HL-60 (cell line): ENCODE data around the gene PLCH2.

ENCODE experiments used
- DNase-seq, 2 experiments: peaks; one replicate each; pipeline ENCODE4 v3.0.0-alpha.2; 2010 to 2020; ENCODE audit warnings: low read depth in 1 of 2, low spot score in 1 of 2
- H3K27ac ChIP-seq: fragments of 250-450 bp; sonication (Bioruptor Pico); replicated peaks from 2 replicates; pipeline ENCODE4 v1.5.1; 2020; ENCODE audit warnings: mild to moderate bottlenecking, moderate library complexity
- H3K27me3 ChIP-seq: fragments of 250-450 bp; sonication (Bioruptor Pico); 2 replicates; pipeline ENCODE4 v1.5.1; 2021; ENCODE audit warnings: mild to moderate bottlenecking, moderate library complexity; ENCODE audit not compliant: insufficient read depth, poor library complexity, severe bottlenecking
- H3K4me3 ChIP-seq: replicated peaks from 2 replicates; pipeline ENCODE4 v1.5.1; 2011; ENCODE audit warnings: mild to moderate bottlenecking, control low read depth, low read length; ENCODE audit not compliant: insufficient read depth
- GABPA ChIP-seq: IDR thresholded peaks from 2 replicates; pipeline ENCODE4 v1.6.1; 2012; ENCODE audit warnings: low read depth
- POLR2AphosphoS5 ChIP-seq: IDR thresholded peaks from 2 replicates; pipeline ENCODE4 v1.6.1; 2012; ENCODE audit warnings: low read depth
- SPI1 ChIP-seq: IDR thresholded peaks from 2 replicates; pipeline ENCODE4 v1.6.1; 2012; ENCODE audit warnings: low read depth, mild to moderate bottlenecking, borderline replicate concordance
- TF ChIP-seq, protein P1 (sequence below): IDR thresholded peaks from 2 replicates; pipeline ENCODE4 v1.6.1; 2012; ENCODE audit warnings: low read depth; ENCODE audit not compliant: insufficient replicate concordance
- TF ChIP-seq, protein P2 (sequence below): IDR thresholded peaks from one replicate; pipeline ENCODE4 v1.5.1; 2011; ENCODE audit warnings: low read length, control low read depth, inconsistent platforms; ENCODE audit not compliant: insufficient read depth

PLCH2 gene

DNA sequence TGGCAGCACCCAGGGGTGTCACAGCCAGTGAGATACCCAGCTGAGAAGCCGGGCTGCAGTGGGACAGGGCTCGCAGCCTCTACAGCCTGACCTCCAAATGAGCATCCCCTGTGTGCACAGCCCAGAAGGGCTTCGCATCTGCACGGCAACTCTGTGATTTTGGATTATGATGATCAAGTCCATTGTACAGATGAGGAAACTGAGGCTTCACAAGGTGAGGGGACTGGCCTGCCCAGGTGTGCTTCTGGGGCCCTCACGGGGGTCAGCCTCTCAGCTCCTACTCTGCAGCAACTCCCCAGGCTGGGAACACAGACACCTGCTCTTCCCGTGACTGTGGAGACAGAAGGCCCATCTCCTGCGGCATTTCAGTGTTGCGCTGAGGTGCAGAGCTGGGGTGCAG lies 62.8 kb downstream of the PLCH2 start:
- TF ChIP-seq, protein P1, sequence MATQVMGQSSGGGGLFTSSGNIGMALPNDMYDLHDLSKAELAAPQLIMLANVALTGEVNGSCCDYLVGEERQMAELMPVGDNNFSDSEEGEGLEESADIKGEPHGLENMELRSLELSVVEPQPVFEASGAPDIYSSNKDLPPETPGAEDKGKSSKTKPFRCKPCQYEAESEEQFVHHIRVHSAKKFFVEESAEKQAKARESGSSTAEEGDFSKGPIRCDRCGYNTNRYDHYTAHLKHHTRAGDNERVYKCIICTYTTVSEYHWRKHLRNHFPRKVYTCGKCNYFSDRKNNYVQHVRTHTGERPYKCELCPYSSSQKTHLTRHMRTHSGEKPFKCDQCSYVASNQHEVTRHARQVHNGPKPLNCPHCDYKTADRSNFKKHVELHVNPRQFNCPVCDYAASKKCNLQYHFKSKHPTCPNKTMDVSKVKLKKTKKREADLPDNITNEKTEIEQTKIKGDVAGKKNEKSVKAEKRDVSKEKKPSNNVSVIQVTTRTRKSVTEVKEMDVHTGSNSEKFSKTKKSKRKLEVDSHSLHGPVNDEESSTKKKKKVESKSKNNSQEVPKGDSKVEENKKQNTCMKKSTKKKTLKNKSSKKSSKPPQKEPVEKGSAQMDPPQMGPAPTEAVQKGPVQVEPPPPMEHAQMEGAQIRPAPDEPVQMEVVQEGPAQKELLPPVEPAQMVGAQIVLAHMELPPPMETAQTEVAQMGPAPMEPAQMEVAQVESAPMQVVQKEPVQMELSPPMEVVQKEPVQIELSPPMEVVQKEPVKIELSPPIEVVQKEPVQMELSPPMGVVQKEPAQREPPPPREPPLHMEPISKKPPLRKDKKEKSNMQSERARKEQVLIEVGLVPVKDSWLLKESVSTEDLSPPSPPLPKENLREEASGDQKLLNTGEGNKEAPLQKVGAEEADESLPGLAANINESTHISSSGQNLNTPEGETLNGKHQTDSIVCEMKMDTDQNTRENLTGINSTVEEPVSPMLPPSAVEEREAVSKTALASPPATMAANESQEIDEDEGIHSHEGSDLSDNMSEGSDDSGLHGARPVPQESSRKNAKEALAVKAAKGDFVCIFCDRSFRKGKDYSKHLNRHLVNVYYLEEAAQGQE, result no peak
- TF ChIP-seq, protein P2, sequence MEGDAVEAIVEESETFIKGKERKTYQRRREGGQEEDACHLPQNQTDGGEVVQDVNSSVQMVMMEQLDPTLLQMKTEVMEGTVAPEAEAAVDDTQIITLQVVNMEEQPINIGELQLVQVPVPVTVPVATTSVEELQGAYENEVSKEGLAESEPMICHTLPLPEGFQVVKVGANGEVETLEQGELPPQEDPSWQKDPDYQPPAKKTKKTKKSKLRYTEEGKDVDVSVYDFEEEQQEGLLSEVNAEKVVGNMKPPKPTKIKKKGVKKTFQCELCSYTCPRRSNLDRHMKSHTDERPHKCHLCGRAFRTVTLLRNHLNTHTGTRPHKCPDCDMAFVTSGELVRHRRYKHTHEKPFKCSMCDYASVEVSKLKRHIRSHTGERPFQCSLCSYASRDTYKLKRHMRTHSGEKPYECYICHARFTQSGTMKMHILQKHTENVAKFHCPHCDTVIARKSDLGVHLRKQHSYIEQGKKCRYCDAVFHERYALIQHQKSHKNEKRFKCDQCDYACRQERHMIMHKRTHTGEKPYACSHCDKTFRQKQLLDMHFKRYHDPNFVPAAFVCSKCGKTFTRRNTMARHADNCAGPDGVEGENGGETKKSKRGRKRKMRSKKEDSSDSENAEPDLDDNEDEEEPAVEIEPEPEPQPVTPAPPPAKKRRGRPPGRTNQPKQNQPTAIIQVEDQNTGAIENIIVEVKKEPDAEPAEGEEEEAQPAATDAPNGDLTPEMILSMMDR, result no peak
- TF ChIP-seq GABPA (no peak), SPI1 (no peak), POLR2AphosphoS5 (no peak)
- Histone ChIP-seq H3K27ac (no peak overlapping the region), H3K4me3 (no peak overlapping the region), H3K27me3 (peaks cover 22% of the 10 kb centered on the region)
- DNase-seq, result no peak

GRCh38 chr1:2539312-2539907 lies 63.3 kb downstream of the PLCH2 start:
- no peak overlapping the region for H3K4me3 ChIP-seq
- peaks cover 19% of the 10 kb centered on the region for H3K27me3 ChIP-seq
- peak in 1 of 2 experiments; percentile 52 for DNase-seq
- TF ChIP-seq, protein P2, result no peak
- no peak for TF ChIP-seq GABPA
- TF ChIP-seq POLR2AphosphoS5, result no peak
- TF ChIP-seq SPI1, result no peak
- TF ChIP-seq, protein P1, result no peak
- H3K27ac ChIP-seq, result no peak overlapping the region

DNA sequence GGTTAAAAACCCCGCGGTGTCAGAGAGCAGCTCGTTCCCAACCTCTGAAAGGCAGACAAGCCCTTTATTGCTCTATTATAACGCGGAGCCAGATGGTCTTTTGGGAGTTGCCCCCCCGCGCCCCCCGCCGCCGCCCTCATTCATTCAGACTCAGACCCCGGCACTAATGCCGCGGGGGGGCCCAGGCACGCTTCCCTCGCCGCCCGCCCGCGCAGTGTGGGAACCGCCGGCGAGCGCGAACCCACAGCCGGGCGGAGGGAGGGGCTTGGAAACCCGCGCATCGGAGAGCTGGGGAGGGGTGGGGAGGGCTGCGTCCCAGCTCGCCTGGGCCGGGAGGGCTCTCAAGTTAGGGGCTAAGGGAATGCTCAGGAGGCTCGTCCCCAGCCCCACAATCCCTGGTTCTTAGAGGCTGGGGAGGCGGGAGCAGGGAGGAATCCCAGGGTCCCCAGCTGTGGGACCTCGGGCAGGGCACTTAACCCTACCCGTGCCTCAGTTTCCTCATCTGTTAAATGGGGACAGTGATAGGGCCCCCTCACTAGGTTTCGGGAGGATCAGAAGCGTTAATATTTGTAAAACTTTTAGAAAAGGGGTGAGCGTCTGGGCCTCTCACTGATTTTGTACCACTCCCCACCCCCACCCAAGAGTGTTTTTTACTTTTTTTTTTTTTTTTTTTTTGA lies 64.9 kb downstream of the PLCH2 start:
- H3K4me3 ChIP-seq, result no peak overlapping the region
- H3K27ac ChIP-seq, result no peak overlapping the region

More for the DNA sequence above, 64.9 kb downstream of the PLCH2 start:
- TF ChIP-seq GABPA (no peak), SPI1 (no peak), POLR2AphosphoS5 (no peak)
- TF ChIP-seq, protein P1, result no peak
- TF ChIP-seq, protein P2, result no peak
- DNase-seq, result no peak
- peaks cover 11% of the 10 kb centered on the region for H3K27me3 ChIP-seq
